Activated CD8-positive, alpha-beta memory T cell treated with anti-CD3 and anti-CD28 coated beads, Interleukin-2, amount 50 U/mL, for 24 hours (primary cell): ENCODE data around the gene COIL.

Experiments used
- DNase-seq: peaks from one replicate; pipeline ENCODE4 v3.0.0-alpha.2; 2020; ENCODE audit errors: extremely low read depth

Gene COIL

GRCh38 chr17:56934280-56934679 lies 26.6 kb downstream of the COIL start:
- DNase-seq, result no peak

- no peak for DNase-seq
These were observed 27.0 kb downstream of the COIL start for GRCh38 chr17:56933868-56934267.

GRCh38 chr17:56933151-56933745 lies 27.6 kb downstream of the COIL start:
- DNase-seq, result no peak

GRCh38 chr17:56930739-56931337 lies 30.0 kb downstream of the COIL start:
- no peak for DNase-seq

GRCh38 chr17:56929362-56929969 lies 31.4 kb downstream of the COIL start:
- DNase-seq, result no peak

GRCh38 chr17:56928586-56928985 lies 32.3 kb downstream of the COIL start:
- no peak for DNase-seq

GRCh38 chr17:56926704-56927103 lies 34.1 kb downstream of the COIL start:
- no peak for DNase-seq

GRCh38 chr17:56926270-56926669 lies 34.6 kb downstream of the COIL start:
- DNase-seq, result no peak

GRCh38 chr17:56925088-56925487 lies 35.8 kb downstream of the COIL start:
- no peak for DNase-seq

GRCh38 chr17:56919717-56920116 lies 41.1 kb downstream of the COIL start:
- no peak for DNase-seq

GRCh38 chr17:56918916-56919315 lies 41.9 kb downstream of the COIL start:
- no peak for DNase-seq

GRCh38 chr17:56917559-56918296 lies 43.1 kb downstream of the COIL start:
- no peak for DNase-seq

- DNase-seq, result no peak
These were observed 46.1 kb downstream of the COIL start for GRCh38 chr17:56914581-56915273.

GRCh38 chr17:56913867-56914580 lies 46.8 kb downstream of the COIL start, which contains the start of gene TRIM25:
TSS of gene TRIM25 (minus strand) at chr17:56914049. CDS start at chr17:56913988, 61 bp downstream.
- DNase-seq, result peak; percentile 77

- no peak for DNase-seq
These were observed 47.4 kb downstream of the COIL start for GRCh38 chr17:56913353-56913866.

GRCh38 chr17:56913000-56913311 lies 47.9 kb downstream of the COIL start:
- DNase-seq, result no peak

GRCh38 chr17:56912105-56912999 lies 48.5 kb downstream of the COIL start:
- DNase-seq, result no peak

GRCh38 chr17:56910509-56911235 lies 50.2 kb downstream of the COIL start:
- no peak for DNase-seq

- DNase-seq, result no peak
These were observed 50.9 kb downstream of the COIL start for GRCh38 chr17:56909742-56910508.
